ENCODE data around the gene KIAA0586.

- TF ChIP-seq CTCF (IDR thresholded peaks at IDR 0.05 in 2 of 3, conservative IDR thresholded peaks at IDR 0.05 in 1 of 3; ENCODE audit: control insufficient read depth in 2 of 3, extremely low read depth in 1 of 3, insufficient read depth in 1 of 3, low read depth in 3 of 3, low read length in 3 of 3) (no peak), STAT1 (conservative IDR thresholded peaks at IDR 0.05) (no peak), EZH2 (IDR thresholded peaks at IDR 0.05; ENCODE audit: borderline replicate concordance, control insufficient read depth, low read depth, low read length) (no peak), YY1 (IDR thresholded peaks at IDR 0.05; ENCODE audit: low read depth, low read length) (no peak), CEBPB (IDR thresholded peaks at IDR 0.05; ENCODE audit: borderline replicate concordance in 1 of 2, low read depth in 2 of 2, low read length in 2 of 2) (no peak), MTA3 (IDR thresholded peaks at IDR 0.05; ENCODE audit: borderline replicate concordance, low read length) (no peak), SMC3 (IDR thresholded peaks at IDR 0.05; ENCODE audit: borderline replicate concordance, low read length) (no peak), EP300 (IDR thresholded peaks at IDR 0.05; ENCODE audit: borderline replicate concordance in 1 of 2, control insufficient read depth in 1 of 2, low read depth in 2 of 2, low read length in 2 of 2) (no peak), CREB1 (IDR thresholded peaks at IDR 0.05; ENCODE audit: low read depth) (no peak), RCOR1 (conservative IDR thresholded peaks at IDR 0.05; ENCODE audit: low read depth, low read length) (no peak), MAX (IDR thresholded peaks at IDR 0.05; ENCODE audit: low read depth, low read length) (no peak), ZNF274 (IDR thresholded peaks at IDR 0.05; ENCODE audit: insufficient read depth, insufficient read length) (no peak), POLR2AphosphoS5 (IDR thresholded peaks at IDR 0.05; ENCODE audit: low read length) (no peak)
Observed at GRCh38 chr14:58469309-58469708, 41.8 kb downstream of the KIAA0586 start.

Measured in GM12878 (cell line).